GM10847 (cell line): Measurements from ENCODE around the gene THAP7.

ENCODE experiments used
- POLR2A ChIP-seq: IDR thresholded peaks from 2 replicates; pipeline ENCODE4 v1.6.1; 2011; ENCODE audit not compliant: insufficient read length; ENCODE audit errors: extremely low read depth

The THAP7 gene

GRCh38 chr22:21001601-21002325, at the start of gene THAP7:
TSS of gene THAP7 (minus strand) at chr22:21002118. CDS start at chr22:21001911, 207 bp downstream.
- TF ChIP-seq POLR2A = peak; percentile 95

GRCh38 chr22:21051145-21051830, 49.4 kb upstream of the THAP7 start:
- no peak for TF ChIP-seq POLR2A

GRCh38 chr22:21047730-21048129, 45.8 kb upstream of the THAP7 start:
- TF ChIP-seq POLR2A = no peak

- TF ChIP-seq POLR2A = no peak
Observed at GRCh38 chr22:21047035-21047661, 45.2 kb upstream of the THAP7 start.

GRCh38 chr22:21045585-21046294, 43.8 kb upstream of the THAP7 start, which contains the start of gene LRRC74B:
TSS of gene LRRC74B (plus strand) at chr22:21045946. CDS start at chr22:21045987, 41 bp downstream.
- no peak for TF ChIP-seq POLR2A

GRCh38 chr22:21044931-21045584, 43.1 kb upstream of the THAP7 start:
- no peak for TF ChIP-seq POLR2A

- TF ChIP-seq POLR2A = no peak
Observed at GRCh38 chr22:21043860-21044535, 42.1 kb upstream of the THAP7 start.

- TF ChIP-seq POLR2A = no peak
Observed at GRCh38 chr22:21042978-21043859, 41.3 kb upstream of the THAP7 start.

- no peak for TF ChIP-seq POLR2A
Observed at GRCh38 chr22:21041937-21042336, 40.0 kb upstream of the THAP7 start.

- no peak for TF ChIP-seq POLR2A
Observed at GRCh38 chr22:21038405-21038804, 36.5 kb upstream of the THAP7 start.

GRCh38 chr22:21034989-21035388, 33.1 kb upstream of the THAP7 start:
- no peak for TF ChIP-seq POLR2A

- no peak for TF ChIP-seq POLR2A
Observed at GRCh38 chr22:21033895-21034294, 32.0 kb upstream of the THAP7 start.
